Measurements from ENCODE around the gene NECTIN2.

The NECTIN2 gene

DNA sequence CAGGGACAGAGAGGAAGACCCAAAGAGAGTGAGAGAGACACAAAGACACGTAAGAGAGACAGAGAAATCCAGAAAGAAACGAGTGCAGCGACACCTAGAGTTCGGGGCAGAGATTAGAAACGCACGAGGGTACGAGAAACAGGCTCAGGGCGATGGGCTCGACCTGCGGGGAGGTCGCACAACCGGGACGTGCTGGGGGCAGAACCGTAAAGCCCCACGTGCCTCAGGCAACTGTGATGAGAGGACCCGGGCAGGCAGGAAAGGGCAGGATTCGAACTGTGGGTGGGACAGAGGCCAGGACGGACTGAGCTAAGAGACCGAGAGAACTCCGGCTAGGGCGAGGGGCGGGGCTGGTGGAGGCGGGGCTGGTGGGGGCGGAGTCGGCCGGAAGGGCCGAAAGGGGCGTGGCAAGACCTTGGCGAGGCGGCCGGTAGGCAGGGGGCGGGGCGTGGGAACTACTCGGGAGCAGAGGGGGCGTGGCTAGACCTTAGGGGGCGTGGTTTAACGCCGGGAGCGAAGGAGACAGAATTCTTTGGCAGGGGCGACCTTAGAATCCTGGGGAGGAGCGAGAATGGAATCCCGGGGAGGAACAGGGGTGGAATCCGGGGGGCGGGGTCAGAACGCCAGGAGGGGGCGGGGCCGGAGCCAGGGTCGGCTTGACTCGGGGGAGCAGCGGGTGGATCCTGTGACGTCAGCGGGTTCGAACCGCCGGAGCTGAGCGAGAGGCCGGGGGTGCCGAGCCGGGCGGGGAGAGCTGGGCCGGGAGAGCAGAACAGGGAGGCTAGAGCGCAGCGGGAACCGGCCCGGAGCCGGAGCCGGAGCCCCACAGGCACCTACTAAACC lies at the start of gene NECTIN2:
Gene NECTIN2 (plus strand): TSS at position 686 of the 843 bp plus-strand sequence. CDS start 229 bp downstream, outside the sequence.
- DNase-seq (ENCODE audit: low read depth): peak; percentile 60

DNA sequence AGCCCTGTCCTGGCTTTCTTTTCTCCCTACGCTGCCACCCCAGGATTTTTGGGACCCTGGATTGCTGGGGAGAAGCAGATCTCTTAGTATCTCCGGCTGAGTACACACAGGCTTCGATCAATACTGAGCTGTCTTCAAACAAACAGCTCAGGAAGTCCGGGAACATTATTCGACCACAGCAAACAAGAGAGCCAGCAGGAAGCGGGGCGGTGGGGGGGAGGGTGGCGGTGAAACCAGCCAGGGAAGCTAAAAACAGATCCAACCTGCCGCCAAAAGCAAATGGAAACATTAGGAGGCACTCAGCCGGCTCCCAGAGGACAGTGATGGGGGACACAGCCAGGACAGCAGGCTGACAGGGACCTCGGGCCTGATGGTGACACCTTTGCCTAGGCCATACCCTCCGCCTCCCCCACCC lies 49.4 kb upstream of the NECTIN2 start:
- no peak for DNase-seq (ENCODE audit: low read depth)

DNA sequence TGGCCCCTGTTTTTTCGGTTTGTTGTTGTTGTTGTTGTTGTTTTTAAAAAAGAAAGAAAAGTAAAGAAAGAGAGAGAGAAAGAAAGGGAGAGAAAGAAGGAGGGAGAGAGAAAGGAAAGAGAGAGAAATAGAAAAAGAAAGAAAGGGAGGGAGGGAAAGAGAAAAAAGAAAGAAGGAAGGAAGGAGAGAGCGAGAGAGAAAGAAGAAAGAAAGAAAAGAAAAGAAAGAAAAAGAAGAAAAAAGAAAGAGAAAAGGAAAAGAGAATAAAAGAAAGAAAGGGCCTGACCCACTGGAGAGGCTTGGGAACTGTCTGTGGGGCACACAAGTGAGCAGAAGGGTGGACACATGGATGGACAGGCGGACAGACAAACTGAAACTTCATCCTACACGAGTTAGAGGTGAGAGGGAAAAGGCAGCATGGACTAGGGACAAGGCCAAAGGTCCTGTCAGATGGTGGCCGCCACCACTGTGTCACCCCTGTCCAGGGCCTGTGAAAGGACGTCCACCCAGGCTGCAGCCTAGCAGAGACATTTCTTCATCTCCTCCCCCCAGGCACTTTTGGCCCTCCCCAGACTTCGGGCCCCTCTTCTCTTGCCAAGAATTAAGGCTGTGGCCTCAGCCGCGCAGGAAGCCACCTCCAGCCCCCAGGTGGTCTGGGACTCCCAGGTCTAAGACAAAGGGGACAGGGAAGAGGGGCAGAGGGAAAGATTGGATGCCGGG lies 46.3 kb upstream of the NECTIN2 start:
- no peak for DNase-seq (ENCODE audit: low read depth)

DNA sequence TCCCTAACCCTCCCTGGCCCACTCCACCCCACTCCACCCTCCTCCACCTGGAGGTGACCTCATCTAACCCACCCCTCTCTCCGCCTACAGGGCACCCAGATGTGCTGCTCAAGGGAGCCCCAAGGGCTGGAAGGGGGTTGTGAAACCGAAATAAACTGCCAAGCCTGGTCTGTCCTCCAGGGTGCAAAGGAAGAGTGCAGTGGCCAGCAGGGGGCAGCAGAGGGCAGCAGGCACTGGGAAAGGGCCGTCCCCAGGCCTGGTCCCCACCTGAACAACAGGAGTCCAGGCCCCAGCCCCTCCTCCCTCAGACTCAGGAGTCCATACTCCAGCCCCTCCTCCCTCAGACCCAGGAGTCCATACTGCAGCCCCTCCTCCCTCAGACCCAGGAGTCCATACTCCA lies 45.6 kb upstream of the NECTIN2 start:
- DNase-seq (ENCODE audit: low read depth): peak; percentile 54

DNA sequence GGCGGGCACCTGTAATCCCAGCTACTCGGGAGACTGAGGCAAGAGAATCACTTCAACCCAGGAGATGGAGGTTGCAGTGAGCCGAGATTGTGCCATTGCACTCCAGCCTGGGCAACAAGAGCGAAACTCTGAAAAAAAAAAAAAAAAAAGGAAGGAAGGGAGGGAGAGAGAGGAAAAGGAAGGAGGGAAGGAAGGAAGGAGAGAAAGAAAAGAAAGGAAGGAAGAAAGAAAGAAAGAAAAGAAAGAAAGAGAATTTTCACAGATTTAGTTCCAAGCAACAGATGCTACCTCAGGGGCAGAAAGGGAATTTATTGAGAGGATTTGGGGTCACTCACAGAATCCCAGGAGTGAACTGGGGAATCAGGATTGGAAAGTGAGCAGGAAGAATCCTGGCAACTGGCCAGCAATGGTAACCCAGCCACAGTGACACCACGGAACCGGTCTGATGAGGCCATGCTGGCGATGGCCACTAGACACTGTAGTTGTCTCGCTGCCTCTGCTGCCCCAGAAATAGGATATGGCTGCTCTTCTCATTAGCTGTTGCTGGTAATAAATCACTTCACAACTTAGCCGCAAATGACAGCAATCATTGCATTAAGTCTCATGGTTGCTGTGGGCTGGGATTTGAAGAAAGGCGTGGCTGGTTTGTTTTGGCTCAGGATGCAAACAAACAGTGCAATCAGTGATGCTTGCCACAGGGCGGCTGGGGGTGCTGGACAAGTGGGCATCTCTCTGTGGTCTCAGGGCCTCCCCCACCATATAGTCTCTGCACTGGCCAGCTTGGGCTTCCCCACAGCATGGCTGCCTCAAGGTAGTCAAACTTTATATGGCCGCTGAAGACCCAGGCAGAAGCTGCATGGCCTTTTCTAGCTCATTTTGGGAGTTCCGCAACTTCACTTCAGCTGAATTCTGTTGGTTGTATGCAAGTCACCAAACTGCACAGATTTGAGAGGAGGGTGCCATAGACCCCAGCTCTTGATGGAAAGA lies 42.4 kb upstream of the NECTIN2 start:
- no peak for DNase-seq (ENCODE audit: low read depth)

DNA sequence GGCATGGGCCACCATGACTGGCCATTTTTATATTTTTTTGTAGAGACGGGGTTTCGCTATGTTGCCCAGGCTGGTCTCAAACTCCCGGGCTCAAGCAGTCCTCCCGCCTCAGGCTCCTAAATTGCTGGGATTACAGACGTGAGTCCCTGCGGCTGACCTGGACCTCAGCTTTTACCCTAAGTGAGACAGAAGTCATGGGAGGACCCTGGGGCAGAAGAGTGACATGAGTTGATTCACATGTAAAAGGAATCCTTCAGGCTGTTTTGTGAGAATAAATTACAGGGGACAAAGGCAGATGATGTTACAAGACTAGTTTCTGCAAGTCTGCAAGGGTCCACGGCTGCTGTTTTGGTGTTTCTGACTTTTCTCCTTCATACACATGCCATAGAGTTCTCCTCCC lies 39.8 kb upstream of the NECTIN2 start:
- no peak for DNase-seq (ENCODE audit: low read depth)

DNA sequence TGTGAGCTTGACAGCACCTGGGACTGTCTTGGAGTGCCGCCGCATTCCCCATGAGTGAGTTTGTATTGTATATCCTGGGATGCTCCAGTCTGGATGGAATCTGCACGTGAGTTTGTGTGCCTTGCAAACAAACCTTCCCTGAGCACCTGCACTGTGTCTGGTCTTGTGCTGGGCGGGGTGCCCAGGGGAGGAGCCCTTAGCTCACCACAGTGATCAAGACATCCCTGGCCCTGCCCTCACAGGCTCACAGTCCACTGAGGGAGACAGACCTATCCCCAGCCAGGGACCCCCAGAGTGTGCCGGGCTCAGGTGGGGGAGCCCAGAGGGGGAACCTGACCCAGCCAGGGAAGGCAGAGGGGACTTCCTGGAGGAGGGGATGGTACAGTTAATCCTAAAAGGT lies 38.9 kb upstream of the NECTIN2 start:
- no peak for DNase-seq (ENCODE audit: low read depth)

DNA sequence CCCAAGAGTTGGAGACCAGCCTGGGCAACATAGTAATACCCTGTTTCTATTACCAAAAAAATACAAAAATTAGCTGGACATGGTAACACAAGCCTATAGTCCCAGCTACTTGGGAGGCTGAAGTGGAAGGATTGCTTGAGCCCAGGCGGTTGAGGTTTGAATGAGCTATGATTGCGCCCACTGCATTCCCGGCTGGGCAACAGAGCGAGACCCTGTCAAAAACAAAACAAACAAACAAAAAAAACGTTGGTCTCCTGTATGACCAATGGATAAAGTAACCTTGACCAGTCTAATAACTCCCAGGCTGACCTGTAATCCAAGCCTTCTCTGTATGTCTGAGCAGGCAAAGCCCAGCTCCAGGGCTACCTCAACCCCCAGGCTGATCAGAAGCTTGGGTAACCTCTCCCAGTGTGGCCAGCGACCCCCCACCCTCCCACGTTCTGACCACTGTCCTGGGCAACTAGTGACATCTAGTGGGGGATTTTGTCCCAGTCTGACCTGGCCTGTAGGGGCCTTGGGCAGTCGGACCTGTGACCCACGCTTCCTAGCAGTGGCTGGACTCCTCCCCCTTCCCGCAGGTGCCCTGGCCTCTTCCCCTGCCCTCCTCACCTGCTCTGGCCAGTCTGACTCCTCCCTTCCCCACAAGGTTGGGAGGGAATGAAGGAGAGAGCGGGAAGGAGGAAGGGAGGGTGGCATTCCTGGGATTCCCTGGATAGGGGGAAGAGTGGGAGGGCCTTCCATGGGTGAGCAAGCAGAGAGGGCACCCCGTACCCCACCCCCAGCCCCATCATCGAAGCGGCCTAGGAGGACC lies 38.2 kb upstream of the NECTIN2 start:
- no peak for DNase-seq (ENCODE audit: low read depth)

DNA sequence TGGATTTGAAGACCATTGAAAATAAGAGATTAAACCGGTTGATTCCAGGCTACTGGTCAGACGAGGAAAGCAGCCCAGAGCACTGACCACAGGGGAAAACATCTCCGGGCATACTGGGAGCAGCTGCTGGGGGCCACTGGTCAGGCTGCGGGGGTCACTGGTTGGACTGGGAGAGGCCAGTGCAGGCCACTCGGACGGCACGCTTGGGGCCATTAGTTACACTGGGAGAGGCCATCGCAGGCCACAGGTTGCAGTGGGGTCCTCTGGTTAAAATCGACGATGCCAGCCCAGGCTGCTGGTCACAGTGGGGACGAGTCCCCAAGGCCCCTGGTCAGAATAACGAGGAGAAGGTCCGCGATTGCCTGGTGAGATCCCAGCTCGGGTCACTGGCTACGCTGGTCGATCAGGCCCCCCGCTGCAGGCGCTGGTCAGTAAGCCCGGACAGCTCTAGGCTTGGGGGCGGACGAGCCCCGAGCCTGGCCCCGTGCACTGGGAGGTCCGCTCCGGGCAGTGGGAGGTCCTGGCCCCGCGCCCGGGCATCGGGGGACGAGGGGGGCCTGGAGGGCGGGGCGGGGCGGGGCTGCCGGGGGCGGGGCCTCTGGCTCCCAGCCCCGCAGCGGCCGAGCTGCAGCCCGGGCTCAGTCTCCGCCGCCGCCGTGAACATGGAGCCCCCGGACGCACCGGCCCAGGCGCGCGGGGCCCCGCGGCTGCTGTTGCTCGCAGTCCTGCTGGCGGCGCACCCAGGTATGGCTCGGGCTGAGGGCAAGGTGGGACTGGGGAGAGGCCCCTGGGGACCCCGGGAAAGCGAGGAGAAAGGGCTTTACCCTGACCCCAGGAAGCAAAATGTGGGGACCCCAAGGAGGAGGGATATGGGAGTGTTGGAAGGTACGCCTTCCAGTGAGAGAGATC lies 37.4 kb upstream of the NECTIN2 start, which contains the start of gene BCAM:
Gene BCAM (plus strand): TSS at position 641 of the 909 bp plus-strand sequence. CDS start 22 bp downstream, at position 663.
- DNase-seq (ENCODE audit: low read depth): no peak

DNA sequence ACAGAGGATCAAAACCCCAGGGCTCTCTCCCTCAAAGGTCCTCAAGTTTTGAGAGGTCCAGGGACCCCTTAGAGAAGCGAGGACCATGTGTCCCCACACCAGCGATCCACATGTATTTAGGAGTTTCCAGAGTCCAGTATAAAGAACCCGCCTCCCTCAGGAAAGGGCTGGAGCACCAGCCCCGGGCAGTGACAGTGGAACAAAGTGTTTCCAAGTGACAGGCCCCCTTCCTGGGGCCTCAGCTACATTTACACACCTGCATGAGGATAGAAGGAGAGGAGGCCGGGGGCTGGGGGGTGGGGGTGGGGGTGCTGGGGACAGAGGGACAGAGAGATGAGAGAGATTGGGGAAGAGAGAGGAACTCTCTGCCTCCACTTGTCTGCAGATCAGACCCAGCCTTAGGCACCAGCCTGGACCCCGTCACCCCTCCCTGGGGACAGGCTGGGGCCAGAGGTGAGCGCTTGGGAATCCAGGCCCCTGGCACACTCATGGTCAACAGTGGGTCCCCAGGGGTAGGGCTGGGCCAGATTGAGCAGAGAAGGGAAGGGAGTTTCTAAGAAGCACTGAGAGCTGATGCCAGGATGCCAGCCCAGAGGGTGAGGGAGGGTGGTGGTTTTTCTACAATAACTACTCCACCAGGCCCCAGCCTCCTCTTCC lies 36.4 kb upstream of the NECTIN2 start:
- DNase-seq (ENCODE audit: low read depth): no peak

DNA sequence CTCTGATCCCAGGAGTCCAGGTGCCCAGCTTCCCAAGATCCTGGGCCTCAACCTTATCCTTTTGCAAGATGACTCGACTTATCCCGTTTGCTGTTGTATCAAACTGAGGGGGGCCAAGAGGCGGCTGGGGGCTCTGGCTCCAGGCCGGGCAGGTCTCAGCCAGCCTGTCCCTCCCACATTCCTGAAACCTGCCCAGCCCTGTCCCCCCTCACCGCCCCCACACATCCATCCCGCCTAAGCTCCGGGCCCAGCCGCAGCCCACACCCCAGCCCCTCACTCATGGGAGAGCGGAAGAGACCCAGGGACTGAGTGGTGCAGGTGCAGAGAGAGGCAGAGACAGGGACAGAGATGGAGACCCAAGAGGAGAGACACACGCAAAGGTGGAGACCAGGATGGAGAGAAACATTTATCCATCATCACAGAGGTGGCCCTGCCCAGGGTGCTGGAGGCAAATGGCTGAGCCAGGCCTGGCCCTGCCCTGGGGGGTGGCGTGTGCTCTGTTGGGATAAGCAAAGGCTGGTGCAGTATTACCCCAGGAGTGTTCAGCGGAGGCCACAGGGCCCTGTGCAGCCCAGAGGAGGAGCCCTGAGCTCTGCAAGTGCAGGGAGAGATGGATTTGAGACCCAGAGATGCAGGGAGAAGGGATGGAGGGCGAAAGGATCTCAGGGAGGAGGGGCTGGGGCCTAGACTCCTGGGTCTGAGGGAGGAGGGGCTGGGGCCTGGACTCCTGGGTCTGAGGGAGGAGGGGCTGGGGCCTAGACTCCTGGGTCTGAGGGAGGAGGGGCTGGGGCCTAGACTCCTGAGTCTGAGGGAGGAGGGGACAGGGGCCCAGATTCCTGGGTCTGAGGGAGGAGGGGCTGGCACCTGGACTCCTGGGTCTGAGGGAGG lies 35.6 kb upstream of the NECTIN2 start:
- no peak for DNase-seq (ENCODE audit: low read depth)

DNA sequence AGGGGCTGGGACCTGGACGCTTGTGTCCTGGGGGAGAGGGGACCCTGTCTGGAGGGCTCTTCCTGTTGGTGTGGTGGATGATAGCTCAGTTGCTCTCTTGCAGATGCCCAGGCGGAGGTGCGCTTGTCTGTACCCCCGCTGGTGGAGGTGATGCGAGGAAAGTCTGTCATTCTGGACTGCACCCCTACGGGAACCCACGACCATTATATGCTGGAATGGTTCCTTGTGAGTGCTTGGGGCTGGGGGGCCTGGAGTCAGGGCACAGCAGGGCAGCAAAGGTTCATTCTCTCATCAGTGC lies 35.0 kb upstream of the NECTIN2 start:
- DNase-seq (ENCODE audit: low read depth): no peak

DNA sequence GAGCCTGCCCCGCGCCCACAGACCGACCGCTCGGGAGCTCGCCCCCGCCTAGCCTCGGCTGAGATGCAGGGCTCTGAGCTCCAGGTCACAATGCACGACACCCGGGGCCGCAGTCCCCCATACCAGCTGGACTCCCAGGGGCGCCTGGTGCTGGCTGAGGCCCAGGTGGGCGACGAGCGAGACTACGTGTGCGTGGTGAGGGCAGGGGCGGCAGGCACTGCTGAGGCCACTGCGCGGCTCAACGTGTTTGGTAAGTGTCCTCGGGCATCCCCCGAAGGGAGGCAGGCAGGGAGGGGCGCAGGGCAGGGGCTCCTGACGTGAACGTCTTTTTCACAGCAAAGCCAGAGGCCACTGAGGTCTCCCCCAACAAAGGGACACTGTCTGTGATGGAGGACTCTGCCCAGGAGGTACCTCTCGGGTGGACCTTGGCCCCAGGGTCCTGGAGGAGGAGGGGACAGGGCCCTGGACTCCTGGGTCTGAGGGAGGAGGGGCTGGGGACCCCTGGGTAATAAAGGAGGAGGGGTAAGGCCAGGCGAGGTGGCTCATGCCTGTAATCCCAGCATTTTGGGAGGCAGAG lies 33.9 kb upstream of the NECTIN2 start:
- no peak for DNase-seq (ENCODE audit: low read depth)

DNA sequence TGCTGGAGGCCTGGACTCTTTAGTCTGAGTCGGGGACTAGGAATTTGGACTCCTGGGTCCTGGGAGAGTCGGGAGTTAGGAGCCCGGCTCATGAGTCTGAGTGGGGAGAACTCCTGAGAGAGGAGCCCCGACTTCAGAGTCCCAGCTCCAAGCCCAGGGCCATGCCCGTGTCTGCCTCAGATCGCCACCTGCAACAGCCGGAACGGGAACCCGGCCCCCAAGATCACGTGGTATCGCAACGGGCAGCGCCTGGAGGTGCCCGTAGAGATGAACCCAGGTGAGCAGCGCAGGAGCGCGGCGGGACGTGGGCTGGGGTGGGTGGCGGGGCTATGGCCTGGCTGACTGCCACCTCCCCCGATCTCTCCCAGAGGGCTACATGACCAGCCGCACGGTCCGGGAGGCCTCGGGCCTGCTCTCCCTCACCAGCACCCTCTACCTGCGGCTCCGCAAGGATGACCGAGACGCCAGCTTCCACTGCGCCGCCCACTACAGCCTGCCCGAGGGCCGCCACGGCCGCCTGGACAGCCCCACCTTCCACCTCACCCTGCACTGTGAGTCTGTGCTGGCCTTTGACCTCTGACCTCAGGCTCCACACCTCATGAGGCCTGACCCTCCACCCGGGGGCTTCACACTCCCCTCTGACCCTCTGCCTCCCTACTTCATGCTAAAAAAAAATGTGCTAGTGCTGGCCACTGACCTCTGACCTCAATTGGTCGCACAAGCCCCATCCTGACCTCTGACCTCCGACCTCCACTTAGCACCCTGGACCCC lies 32.8 kb upstream of the NECTIN2 start:
- no peak for DNase-seq (ENCODE audit: low read depth)

DNA sequence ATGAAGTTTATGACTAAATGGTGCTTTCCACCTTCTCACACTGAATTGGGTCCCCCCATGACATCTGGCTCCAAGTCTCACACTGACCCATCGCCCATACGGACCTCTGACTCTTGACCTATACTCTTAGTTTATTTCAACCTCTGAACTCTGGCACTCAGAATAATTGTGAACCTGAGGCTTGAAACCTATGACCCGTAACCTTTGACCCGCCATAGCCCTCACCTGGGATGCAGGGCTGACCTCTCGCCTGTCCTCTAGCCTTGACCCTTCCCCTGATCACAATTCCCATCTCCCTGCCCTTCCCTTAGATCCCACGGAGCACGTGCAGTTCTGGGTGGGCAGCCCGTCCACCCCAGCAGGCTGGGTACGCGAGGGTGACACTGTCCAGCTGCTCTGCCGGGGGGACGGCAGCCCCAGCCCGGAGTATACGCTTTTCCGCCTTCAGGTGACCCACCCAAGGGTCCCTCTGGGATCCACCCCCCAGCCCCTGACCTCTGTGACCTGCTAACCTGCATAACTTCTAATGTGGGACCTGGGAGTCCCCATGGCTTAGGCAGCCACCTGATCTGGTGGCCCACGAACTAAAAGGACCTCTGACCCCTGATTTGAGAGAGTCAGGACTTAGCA lies 32.1 kb upstream of the NECTIN2 start:
- DNase-seq (ENCODE audit: low read depth): no peak

DNA sequence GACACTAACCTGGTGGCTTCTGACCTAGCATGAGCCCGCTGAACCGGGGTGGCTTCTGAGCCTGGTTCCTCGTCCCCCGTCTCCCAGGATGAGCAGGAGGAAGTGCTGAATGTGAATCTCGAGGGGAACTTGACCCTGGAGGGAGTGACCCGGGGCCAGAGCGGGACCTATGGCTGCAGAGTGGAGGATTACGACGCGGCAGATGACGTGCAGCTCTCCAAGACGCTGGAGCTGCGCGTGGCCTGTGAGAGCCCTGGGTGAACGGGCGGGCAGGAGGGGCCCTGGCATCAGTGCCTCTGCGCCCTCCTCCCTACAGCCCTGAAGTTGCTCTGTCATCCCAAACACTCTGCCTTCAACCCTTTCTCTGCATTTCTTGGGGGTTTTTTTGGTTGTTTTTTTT lies 31.6 kb upstream of the NECTIN2 start:
- DNase-seq (ENCODE audit: low read depth): no peak

DNA sequence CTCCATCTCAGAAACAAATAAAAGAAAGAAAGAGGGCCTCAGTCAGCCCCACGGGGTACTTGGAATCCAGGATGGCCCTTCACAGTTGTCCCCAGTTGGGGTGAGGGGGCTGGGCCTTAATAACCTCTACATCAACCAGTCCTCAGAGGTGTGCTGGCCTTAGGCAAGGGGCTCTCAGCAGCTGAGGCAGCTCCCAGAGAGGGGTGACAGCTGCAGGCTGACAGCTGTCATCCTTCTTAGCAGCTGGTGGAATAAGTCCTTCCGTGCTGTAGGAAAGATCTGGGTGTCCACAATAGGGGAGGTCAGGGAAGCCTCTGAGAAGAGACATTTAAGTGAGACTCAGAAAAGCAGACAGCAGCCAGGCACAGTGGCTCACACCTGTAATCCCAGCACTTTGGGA lies 29.8 kb upstream of the NECTIN2 start:
- no peak for DNase-seq (ENCODE audit: low read depth)

All from stimulated activated CD8-positive, alpha-beta memory T cell treated with anti-CD3 and anti-CD28 coated beads, Interleukin-12 subunit alpha, Interleukin-12 subunit beta, amount 100 ng/mL, for 4 hours (primary cell).